Prostate gland (tissue), 2 donors: ENCODE data around the gene TCEANC.

Experiments
- CTCF ChIP-seq, 4 experiments: fragments of 200-600 bp in 2 of 4; fragments of 450-650 bp in 2 of 4; sonication (generic) in 2 of 4; IDR thresholded peaks; 1 replicate in 3 of 4; 2 replicates in 1 of 4; pipeline ENCODE4 v1.5.1; 2016 to 2019; ENCODE audit warnings: antibody characterized with exemption in 4 of 4, mild to moderate bottlenecking in 2 of 4, moderate library complexity in 2 of 4
- POLR2A ChIP-seq: fragments of 450-650 bp; IDR thresholded peaks from one replicate; pipeline ENCODE4 v1.6.1; 2016; ENCODE audit warnings: antibody characterized with exemption, mild to moderate bottlenecking

GRCh38 chrX:13676885-13677284 lies 23.9 kb downstream of the TCEANC start:
- TF ChIP-seq CTCF (IDR thresholded peaks at IDR 0.05) = no peak
- TF ChIP-seq POLR2A = no peak
